Smooth muscle cell (in vitro differentiated cells): Measurements from ENCODE around the gene AP1S2. TPM values are rescaled to one million over a fixed set of nuclear protein-coding genes. Genes with fewer than 3 reads are reported as not detected.
A peak's percentile ranks its signal among the peaks of the same experiment; 100 is the strongest.

ENCODE experiments used
- DNase-seq: peaks from one replicate; lab custom pipeline; 2025; ENCODE audit not compliant: unreplicated experiment; lab: John Stamatoyannopoulos, UW
- H2AFZ ChIP-seq: fragments of 200-600 bp; sonication (generic); 2 replicates; pipeline ENCODE4 v1.6.0; 2016; ENCODE audit warnings: antibody characterized with exemption, low read depth, mild to moderate bottlenecking
- H3F3A ChIP-seq: fragments of 200-600 bp; sonication (generic); 2 replicates; pipeline ENCODE4 v1.6.0; 2017; ENCODE audit warnings: antibody characterized with exemption, low read depth
- H3K27ac ChIP-seq: fragments of 200-600 bp; sonication (generic); 2 replicates; pipeline ENCODE4 v1.5.1; 2016; ENCODE audit warnings: low read depth, mild to moderate bottlenecking
- H3K27me3 ChIP-seq: fragments of 200-600 bp; sonication (generic); 2 replicates; pipeline ENCODE4 v1.6.1; 2016; ENCODE audit warnings: low read depth, mild to moderate bottlenecking
- H3K36me3 ChIP-seq: fragments of 200-600 bp; sonication (generic); 2 replicates; pipeline ENCODE4 v1.5.1; 2016; ENCODE audit warnings: low read depth
- H3K4me1 ChIP-seq: fragments of 200-600 bp; sonication (generic); 2 replicates; pipeline ENCODE4 v1.5.1; 2016; ENCODE audit warnings: low read depth
- H3K4me2 ChIP-seq: fragments of 200-600 bp; sonication (generic); 2 replicates; pipeline ENCODE4 v1.6.0; 2016; ENCODE audit warnings: mild to moderate bottlenecking
- H3K4me3 ChIP-seq: fragments of 200-600 bp; sonication (generic); 2 replicates; pipeline ENCODE4 v1.5.1; 2016; ENCODE audit warnings: mild to moderate bottlenecking
- H3K79me2 ChIP-seq: fragments of 200-600 bp; sonication (generic); 2 replicates; pipeline ENCODE4 v1.6.0; 2016; ENCODE audit warnings: low read depth, mild to moderate bottlenecking
- H3K9ac ChIP-seq: fragments of 200-600 bp; sonication (generic); 2 replicates; pipeline ENCODE4 v1.6.0; 2016; ENCODE audit warnings: low read depth
- H3K9me3 ChIP-seq: fragments of 200-600 bp; sonication (generic); replicated peaks from 2 replicates; pipeline ENCODE4 v1.5.1; 2016; ENCODE audit warnings: low read depth
- H4K20me1 ChIP-seq: fragments of 200-600 bp; sonication (generic); 2 replicates; pipeline ENCODE4 v1.6.0; 2016; ENCODE audit warnings: low read depth
- WGBS: methylation state at CpG from one replicate; pipeline ENCODE4 v1.1.7; 2016; ENCODE audit warnings: low lambda C conversion rate; 5-methylcytosine and 5-hydroxymethylcytosine counted together
- polyA plus RNA-seq: library from polyadenylated mRNA; unstranded; fragments of >200 nt; fragmentation: Nextera tagmentation; extraction: Ambion mirVana; gene quantifications from 2 replicates; pipeline ENCODE4 v1.2.1, GENCODE V29; 2016
- total RNA-seq: library from RNA; depleted of rRNA; stranded (reverse); fragments of >200 nt; gene quantifications from 2 replicates; pipeline ENCODE4 v1.2.3, GENCODE V29; 2014
- TF ChIP-seq, protein P1 (sequence below): fragments of 200-600 bp; sonication (generic); IDR thresholded peaks from 2 replicates; pipeline ENCODE4 v1.5.1; 2017; ENCODE audit warnings: borderline replicate concordance, mild to moderate bottlenecking, antibody characterized with exemption; ENCODE audit not compliant: insufficient read depth, poor library complexity, severe bottlenecking

Gene AP1S2
- total and polyA plus RNA-seq, 2 experiments from 2014 or later = 120 to 162 TPM

GRCh38 chrX:15890463-15890862 lies 35.9 kb upstream of the AP1S2 start:
- H3K27me3 ChIP-seq = no peaks in the 10 kb centered on the region
- no peaks in the 10 kb centered on the region for H3K9me3 ChIP-seq
- no peak overlapping the region for H3K4me2 ChIP-seq
- no peaks in the 10 kb centered on the region for H3K36me3 ChIP-seq
- 95% methylated on average over 2 of the region's 2 CpGs for WGBS
- no peak overlapping the region for H3K27ac ChIP-seq
- no peak overlapping the region for H2AFZ ChIP-seq
- TF ChIP-seq, protein P1, sequence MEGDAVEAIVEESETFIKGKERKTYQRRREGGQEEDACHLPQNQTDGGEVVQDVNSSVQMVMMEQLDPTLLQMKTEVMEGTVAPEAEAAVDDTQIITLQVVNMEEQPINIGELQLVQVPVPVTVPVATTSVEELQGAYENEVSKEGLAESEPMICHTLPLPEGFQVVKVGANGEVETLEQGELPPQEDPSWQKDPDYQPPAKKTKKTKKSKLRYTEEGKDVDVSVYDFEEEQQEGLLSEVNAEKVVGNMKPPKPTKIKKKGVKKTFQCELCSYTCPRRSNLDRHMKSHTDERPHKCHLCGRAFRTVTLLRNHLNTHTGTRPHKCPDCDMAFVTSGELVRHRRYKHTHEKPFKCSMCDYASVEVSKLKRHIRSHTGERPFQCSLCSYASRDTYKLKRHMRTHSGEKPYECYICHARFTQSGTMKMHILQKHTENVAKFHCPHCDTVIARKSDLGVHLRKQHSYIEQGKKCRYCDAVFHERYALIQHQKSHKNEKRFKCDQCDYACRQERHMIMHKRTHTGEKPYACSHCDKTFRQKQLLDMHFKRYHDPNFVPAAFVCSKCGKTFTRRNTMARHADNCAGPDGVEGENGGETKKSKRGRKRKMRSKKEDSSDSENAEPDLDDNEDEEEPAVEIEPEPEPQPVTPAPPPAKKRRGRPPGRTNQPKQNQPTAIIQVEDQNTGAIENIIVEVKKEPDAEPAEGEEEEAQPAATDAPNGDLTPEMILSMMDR = no peak
- DNase-seq = no peak
- H3K4me3 ChIP-seq = no peak overlapping the region
- no peaks in the 10 kb centered on the region for H3K79me2 ChIP-seq
- no peaks in the 10 kb centered on the region for H4K20me1 ChIP-seq
- H3K9ac ChIP-seq = no peak overlapping the region
- H3F3A ChIP-seq = no peaks in the 10 kb centered on the region
- no peaks in the 10 kb centered on the region for H3K4me1 ChIP-seq

DNA sequence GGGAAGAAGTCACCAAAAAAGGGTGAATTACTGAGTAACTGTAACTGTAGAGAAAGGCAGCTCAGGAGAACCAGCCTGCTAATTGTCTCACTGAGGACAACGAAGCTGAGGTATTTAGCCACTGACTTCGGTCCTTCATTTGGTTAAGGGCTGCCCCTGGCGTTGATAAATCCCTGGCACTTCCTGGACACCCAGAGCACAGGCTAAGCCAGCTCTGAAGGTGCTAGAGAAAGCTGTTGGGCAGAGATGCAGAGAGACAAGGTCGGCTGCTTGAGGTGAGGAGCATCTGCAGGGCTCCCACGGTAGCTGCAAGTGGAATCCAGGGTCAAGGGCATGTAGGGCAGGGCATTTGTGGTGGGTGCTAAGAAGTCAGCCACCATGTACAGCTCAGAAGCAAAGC lies 33.4 kb upstream of the AP1S2 start:
- no peaks in the 10 kb centered on the region for H3F3A ChIP-seq
- WGBS = 80% methylated on average over 5 of the region's 5 CpGs
- H4K20me1 ChIP-seq = no peaks in the 10 kb centered on the region
- H3K9ac ChIP-seq = no peak overlapping the region
- no peak for DNase-seq
- no peak overlapping the region for H2AFZ ChIP-seq
- H3K4me2 ChIP-seq = no peak overlapping the region
- no peaks in the 10 kb centered on the region for H3K36me3 ChIP-seq
- TF ChIP-seq, protein P1 = no peak
- H3K27me3 ChIP-seq = no peaks in the 10 kb centered on the region
- no peaks in the 10 kb centered on the region for H3K79me2 ChIP-seq
- no peaks in the 10 kb centered on the region for H3K9me3 ChIP-seq
- no peak overlapping the region for H3K27ac ChIP-seq
- no peak overlapping the region for H3K4me3 ChIP-seq
- peaks cover 4% of the 10 kb centered on the region for H3K4me1 ChIP-seq

DNA sequence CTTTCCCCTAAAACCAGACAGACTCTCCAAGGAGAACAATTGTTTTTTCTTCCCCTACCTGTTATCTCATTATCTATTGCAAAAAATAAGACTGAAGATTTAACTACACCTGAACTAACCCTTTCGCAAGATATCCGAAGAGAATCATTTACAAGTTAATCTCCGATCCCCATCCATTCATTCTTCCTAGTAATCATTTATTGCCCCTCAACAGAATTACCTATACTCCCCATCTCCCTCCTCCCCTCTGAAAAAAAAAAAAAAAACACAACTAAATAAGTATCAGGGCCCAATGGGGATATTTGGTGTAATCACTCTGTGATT lies 28.9 kb upstream of the AP1S2 start:
- TF ChIP-seq, protein P1 = no peak
- Histone ChIP-seq H3K9ac (no peak overlapping the region), H3K4me3 (no peak overlapping the region), H3K79me2 (no peaks in the 10 kb centered on the region), H4K20me1 (no peaks in the 10 kb centered on the region), H3K9me3 (no peaks in the 10 kb centered on the region), H3K36me3 (no peaks in the 10 kb centered on the region), H2AFZ (peak overlapping the region; percentile 82), H3F3A (no peaks in the 10 kb centered on the region), H3K4me1 (peaks cover 7% of the 10 kb centered on the region), H3K4me2 (peak overlapping the region; percentile 52), H3K27me3 (no peaks in the 10 kb centered on the region), H3K27ac (no peak overlapping the region)
- 98% methylated on average over 3 of the region's 3 CpGs for WGBS
- DNase-seq = no peak

- TF ChIP-seq, protein P1 = no peak
- H3K4me2 ChIP-seq = peak overlapping the region; percentile 52
- H2AFZ ChIP-seq = peak overlapping the region; percentile 82
- H3K79me2 ChIP-seq = no peaks in the 10 kb centered on the region
- no peak overlapping the region for H3K4me3 ChIP-seq
- no peaks in the 10 kb centered on the region for H3K27me3 ChIP-seq
- no peaks in the 10 kb centered on the region for H3K36me3 ChIP-seq
- 56% methylated on average over 5 of the region's 5 CpGs for WGBS
- no peak overlapping the region for H3K9ac ChIP-seq
- no peaks in the 10 kb centered on the region for H3F3A ChIP-seq
- H3K27ac ChIP-seq = no peak overlapping the region
- H3K9me3 ChIP-seq = no peaks in the 10 kb centered on the region
- DNase-seq = no peak
- peaks cover 7% of the 10 kb centered on the region for H3K4me1 ChIP-seq
- H4K20me1 ChIP-seq = no peaks in the 10 kb centered on the region
Measured at GRCh38 chrX:15882704-15883539, 28.3 kb upstream of the AP1S2 start.
